Retinal pigment epithelial cell (primary cell): ENCODE measurements around the gene ABHD16B.

Experiments used
- DNase-seq: peaks from one replicate; pipeline ENCODE4 v3.0.0-alpha.2; 2010; ENCODE audit warnings: low read depth
- H3K4me3 ChIP-seq: 2 replicates; pipeline ENCODE4 v1.5.1; 2011; ENCODE audit warnings: mild to moderate bottlenecking, low read length, control low read depth, moderate library complexity
- TF ChIP-seq, protein P1 (sequence below): conservative IDR thresholded peaks from 2 replicates; pipeline ENCODE4 v1.5.1; 2011; ENCODE audit warnings: low read depth, low read length, control low read depth, inconsistent platforms

Gene ABHD16B

DNA sequence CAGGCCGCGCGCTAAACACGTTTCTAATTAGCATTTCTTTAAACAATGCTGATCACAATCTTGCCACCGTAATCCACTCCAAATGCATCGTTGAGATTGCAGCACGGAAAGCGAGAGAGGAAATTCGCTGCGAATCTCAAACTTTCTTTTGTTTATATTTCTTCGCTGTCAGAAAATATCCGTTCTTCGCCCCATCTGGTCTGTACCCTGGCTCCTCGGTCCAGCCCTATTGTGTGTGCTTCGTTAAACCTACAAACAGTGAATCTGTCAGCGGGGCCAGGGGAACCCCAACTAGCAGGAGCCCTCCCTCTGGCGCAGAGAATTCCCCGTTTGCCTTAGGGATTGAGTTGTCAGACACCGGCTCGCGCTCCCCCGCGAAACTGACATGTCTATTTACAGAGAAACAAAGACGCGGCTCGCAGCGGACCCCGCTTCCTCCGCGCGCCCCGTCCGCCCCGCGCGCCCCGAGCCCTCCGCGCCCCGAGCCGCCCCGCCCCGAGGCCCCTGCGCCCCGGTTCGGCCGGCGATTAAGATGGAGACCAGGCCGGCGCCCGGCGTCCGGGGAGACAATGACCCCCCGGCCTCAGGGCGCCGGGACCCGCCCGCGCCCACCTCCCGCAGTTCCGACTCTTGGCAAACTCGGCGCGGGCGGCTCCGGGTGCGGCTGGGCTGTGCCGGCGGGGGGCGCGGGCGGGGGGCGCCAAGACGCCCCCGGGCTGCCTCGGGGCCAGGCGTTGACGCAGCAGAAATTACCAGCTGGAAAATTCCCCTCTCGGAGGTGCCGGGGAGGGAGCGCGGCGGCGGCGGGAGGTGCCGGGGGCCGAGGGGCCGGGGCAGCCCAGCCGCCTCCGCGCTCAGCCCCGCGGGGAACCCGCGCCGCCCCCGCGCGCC, 31.1 kb upstream of the ABHD16B start:
- H3K4me3 ChIP-seq = peak overlapping the region; percentile 43
- no peak for DNase-seq
- TF ChIP-seq, protein P1, sequence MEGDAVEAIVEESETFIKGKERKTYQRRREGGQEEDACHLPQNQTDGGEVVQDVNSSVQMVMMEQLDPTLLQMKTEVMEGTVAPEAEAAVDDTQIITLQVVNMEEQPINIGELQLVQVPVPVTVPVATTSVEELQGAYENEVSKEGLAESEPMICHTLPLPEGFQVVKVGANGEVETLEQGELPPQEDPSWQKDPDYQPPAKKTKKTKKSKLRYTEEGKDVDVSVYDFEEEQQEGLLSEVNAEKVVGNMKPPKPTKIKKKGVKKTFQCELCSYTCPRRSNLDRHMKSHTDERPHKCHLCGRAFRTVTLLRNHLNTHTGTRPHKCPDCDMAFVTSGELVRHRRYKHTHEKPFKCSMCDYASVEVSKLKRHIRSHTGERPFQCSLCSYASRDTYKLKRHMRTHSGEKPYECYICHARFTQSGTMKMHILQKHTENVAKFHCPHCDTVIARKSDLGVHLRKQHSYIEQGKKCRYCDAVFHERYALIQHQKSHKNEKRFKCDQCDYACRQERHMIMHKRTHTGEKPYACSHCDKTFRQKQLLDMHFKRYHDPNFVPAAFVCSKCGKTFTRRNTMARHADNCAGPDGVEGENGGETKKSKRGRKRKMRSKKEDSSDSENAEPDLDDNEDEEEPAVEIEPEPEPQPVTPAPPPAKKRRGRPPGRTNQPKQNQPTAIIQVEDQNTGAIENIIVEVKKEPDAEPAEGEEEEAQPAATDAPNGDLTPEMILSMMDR = no peak

DNA sequence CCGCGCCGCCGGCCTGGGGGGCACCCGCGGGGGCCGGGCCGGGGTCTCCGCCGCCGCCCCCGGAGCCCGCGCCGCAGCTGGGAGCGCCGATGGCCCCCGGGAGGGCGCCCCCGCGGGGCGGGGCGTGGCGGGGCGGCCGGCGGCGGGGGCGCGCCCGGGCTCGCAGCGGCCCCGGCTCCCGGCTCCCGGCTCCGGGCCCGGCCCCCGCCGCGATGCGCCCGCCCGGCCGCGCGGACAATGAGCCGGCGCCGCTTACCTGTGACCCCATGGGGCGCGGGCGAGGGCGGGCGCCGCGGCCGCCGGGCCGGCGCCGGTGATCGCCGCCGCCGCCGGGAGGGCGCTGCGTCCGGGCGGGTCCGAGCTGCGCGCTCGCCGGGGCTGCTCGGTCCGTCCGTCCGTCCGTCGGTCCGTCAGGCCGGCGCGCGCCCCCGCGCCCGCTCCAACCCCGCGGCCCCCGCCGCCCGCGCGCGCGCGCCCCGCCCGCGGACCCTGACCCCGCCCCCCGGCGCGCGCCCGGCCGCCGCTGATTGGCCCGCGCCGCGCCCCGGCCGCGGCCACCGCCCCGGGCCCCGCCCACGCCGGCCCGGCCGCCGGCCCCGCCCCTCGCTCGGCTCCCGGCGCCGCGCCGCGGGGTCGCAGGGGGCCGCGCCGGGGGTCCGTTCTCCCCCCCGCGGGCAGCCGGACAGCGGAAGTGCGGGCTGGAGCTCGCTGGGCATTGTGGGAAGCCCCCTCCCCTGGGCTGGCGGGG, 30.3 kb upstream of the ABHD16B start, which contains the start of gene ZBTB46:
TSS of gene ZBTB46 (minus strand) at position 424 of the 748 bp plus-strand sequence. CDS start 40,507 bp downstream, outside the sequence.
- TF ChIP-seq, protein P1 = no peak
- DNase-seq = no peak
- H3K4me3 ChIP-seq = peak within 1 kb of the TSS; percentile 43

DNA sequence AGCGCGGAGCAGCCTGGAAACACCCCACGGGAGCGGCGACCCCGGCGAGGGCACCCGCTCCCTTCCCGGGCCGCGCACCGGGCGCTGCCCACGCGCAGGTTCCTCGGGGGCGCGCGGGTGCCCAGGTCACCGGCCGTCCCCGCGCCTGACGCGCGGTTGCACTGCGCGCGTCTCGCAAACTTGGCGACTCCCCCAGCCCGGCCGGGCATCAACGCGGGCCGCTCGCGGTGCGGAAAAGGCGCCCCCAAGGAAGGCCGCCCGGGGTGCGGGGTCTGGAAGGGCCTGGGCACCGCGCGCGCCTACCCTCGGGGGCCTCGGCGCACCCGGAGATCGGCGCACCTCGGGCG, 29.7 kb upstream of the ABHD16B start:
- H3K4me3 ChIP-seq = no peak overlapping the region
- TF ChIP-seq, protein P1 = no peak
- DNase-seq = no peak

DNA sequence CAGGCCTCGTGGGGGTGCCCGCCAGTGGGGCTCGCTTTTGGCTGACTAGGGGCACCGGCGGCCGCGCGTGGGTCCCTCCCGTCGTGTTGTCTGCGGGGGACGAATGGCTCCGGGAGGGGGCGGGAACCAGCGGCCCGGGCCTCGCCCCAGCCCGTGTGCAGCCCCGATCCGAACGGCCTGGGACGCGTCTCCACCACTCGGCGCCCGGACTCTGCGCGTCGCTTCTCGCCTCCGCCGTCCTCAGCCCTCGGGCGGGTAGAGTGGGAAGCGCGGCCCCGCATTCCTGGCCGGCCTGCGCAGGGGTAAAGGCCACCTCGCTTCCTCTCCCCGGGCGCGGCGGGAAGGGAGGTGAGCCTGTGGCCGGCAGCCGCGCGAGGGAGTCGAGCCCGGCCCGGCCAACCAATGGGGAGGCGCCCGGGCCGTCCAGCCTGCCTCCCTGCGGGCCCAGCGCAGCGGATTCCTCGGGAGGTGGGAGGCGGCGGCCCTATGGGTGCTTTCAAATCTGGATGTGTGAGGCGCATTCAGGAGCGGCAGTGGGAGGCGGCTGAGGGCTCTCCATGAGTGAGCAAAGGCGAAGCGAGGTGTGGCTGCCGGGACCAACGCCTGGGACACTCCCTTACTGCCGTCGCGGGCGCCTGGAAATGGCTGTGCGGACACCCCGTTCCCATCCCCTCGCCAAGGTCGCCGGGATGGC, 29.2 kb upstream of the ABHD16B start:
- TF ChIP-seq, protein P1 = no peak
- H3K4me3 ChIP-seq = no peak overlapping the region
- DNase-seq = no peak

DNA sequence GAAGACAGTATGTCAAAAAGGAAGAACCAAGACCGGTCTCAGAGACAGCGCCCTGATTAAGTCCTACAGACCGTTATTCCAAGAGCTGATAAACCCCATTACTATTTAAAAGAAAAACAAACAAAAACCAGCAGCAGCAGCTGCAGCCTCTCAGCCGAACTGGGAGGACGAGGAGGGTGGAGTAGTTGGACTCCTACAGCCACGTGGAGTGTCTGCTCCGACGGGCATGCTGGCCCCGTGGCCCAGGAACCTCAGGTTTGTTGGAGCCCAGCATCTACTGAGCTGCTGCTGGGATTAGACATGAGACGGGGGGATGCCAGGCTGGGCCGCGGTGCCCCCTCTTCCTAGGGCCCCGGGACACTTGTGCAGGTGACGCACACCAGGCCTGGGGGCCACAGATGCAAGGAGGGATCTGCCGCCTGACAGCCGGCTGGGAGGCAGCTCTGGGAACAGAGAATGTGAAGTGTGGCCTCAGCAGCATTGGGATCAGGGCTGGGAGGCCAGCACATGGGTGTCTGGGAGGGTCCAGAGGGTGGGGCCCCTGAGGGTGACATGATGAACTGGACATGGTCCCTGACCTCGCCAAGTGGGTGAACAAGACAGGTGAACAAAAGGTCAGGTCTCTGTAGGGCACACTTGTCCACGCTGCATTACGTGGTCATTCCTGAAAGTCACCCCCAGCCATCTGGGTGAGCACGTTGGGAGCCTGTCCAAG, 27.4 kb upstream of the ABHD16B start:
- TF ChIP-seq, protein P1 = no peak
- H3K4me3 ChIP-seq = no peak overlapping the region
- DNase-seq = no peak

DNA sequence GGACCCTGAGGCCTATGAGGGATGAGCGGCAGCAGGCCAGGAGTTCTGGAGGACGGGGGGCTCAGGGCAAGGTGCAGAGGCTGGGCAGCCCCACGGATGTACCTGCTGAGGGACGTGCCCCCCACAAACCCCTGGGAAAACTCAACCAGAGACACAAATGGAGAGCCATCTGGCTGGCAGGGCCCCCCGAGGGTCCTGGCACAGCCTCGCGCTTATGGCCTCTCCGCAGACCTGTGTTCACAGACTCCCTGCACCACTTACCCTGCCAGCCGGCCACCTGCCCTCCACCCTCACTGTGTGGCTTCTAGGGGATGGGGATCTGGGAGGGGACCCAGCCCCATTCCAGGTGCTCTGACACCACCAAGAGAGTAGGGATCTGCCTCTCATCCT, 26.8 kb upstream of the ABHD16B start:
- DNase-seq = no peak
- H3K4me3 ChIP-seq = no peak overlapping the region
- TF ChIP-seq, protein P1 = no peak
